GM20431 (cell line): ENCODE results near the gene ADAMTS12.

ENCODE experiments used
- in situ Hi-C: fragments of 300-500 bp; cut with MseI, MboI; formaldehyde crosslinking; loops from one replicate; pipeline ENCODE4 v1.15.0; 2020; ENCODE audit warnings: low sequenced_read_pairs; ENCODE audit not compliant: unreplicated experiment

ADAMTS12 gene

GRCh38 chr5:33629999-33630398 is 261.8 kb downstream of the ADAMTS12 start:
- in situ Hi-C loops, result no loop called here

GRCh38 chr5:33628796-33629195 is 263.0 kb downstream of the ADAMTS12 start:
- in situ Hi-C loops, result no loop called here

GRCh38 chr5:33621514-33621913 is 270.3 kb downstream of the ADAMTS12 start:
- in situ Hi-C loops, result no loop called here

GRCh38 chr5:33614039-33614438 is 277.8 kb downstream of the ADAMTS12 start:
- in situ Hi-C loops, result no loop called here

- in situ Hi-C loops, result no loop called here
Observed at GRCh38 chr5:33612386-33612785, 279.4 kb downstream of the ADAMTS12 start.

- in situ Hi-C loops, result no loop called here
Observed at GRCh38 chr5:33611877-33612276, 279.9 kb downstream of the ADAMTS12 start.

GRCh38 chr5:33608344-33609041 is 283.3 kb downstream of the ADAMTS12 start:
- in situ Hi-C loops, result no loop called here

GRCh38 chr5:33604503-33604902 is 287.3 kb downstream of the ADAMTS12 start:
- in situ Hi-C loops, result no loop called here

GRCh38 chr5:33601881-33602280 is 289.9 kb downstream of the ADAMTS12 start:
- in situ Hi-C loops, result no loop called here

- in situ Hi-C loops, result loop anchor here (25.0 kb wide), 1 partner anchor 342 kb away; the partner anchor contains the start of gene RXFP3
Observed at GRCh38 chr5:33595303-33595702, 296.5 kb downstream of the ADAMTS12 start.

GRCh38 chr5:33594006-33594405 is 297.8 kb downstream of the ADAMTS12 start:
- in situ Hi-C loops, result loop anchor here (25.0 kb wide), 1 partner anchor 343 kb away; the partner anchor contains the start of gene RXFP3

GRCh38 chr5:33592245-33592644 is 299.5 kb downstream of the ADAMTS12 start:
- in situ Hi-C loops, result loop anchor here (25.0 kb wide), 1 partner anchor 345 kb away; the partner anchor contains the start of gene RXFP3

- in situ Hi-C loops, result loop anchor here (25.0 kb wide), 1 partner anchor 348 kb away; the partner anchor contains the start of gene RXFP3
Observed at GRCh38 chr5:33588654-33589372, 303.0 kb downstream of the ADAMTS12 start.

GRCh38 chr5:33583332-33583731 is 308.5 kb downstream of the ADAMTS12 start:
- in situ Hi-C loops, result loop anchor here (25.0 kb wide), 1 partner anchor 354 kb away; the partner anchor contains the start of gene RXFP3

- in situ Hi-C loops, result loop anchor here (25.0 kb wide), 1 partner anchor 355 kb away; the partner anchor contains the start of gene RXFP3
Observed at GRCh38 chr5:33582417-33582816, 309.4 kb downstream of the ADAMTS12 start.

GRCh38 chr5:33579789-33580188 is 312.0 kb downstream of the ADAMTS12 start:
- in situ Hi-C loops, result loop anchor here (25.0 kb wide), 1 partner anchor 358 kb away; the partner anchor contains the start of gene RXFP3

- in situ Hi-C loops, result loop anchor here (25.0 kb wide), 1 partner anchor 358 kb away; the partner anchor contains the start of gene RXFP3
Observed at GRCh38 chr5:33579152-33579551, 312.6 kb downstream of the ADAMTS12 start.

GRCh38 chr5:33576726-33577590 is 314.8 kb downstream of the ADAMTS12 start:
- in situ Hi-C loops, result loop anchor here (25.0 kb wide), 1 partner anchor 360 kb away; the partner anchor contains the start of gene RXFP3

GRCh38 chr5:33565324-33565723 is 326.5 kb downstream of the ADAMTS12 start:
- in situ Hi-C loops, result no loop called here
